Lung (tissue), 12 donors: Measurements from ENCODE around the gene ZFR. TPM values are rescaled to one million over a fixed set of nuclear protein-coding genes. Genes with fewer than 3 reads are reported as not detected.
A peak's percentile ranks its signal among the peaks of the same experiment; 100 is the strongest.

Experiments
- ATAC-seq: fragments of 200-7000 bp; cut with Tn5 transposase; one replicate; pipeline ENCODE4 v1.9.1; 2020; ENCODE audit warnings: moderate number of reproducible peaks; ENCODE audit not compliant: insufficient read depth, low FRiP score
- DNase-seq, 3 donors: peaks; one replicate each; pipeline ENCODE4 v3.0.0-alpha.2; 2013 to 2017
- H3K27ac ChIP-seq, 2 donors: one replicate each; pipeline ENCODE4 v1.5.1; 2013; ENCODE audit warnings: mild to moderate bottlenecking in 2 of 2, moderate library complexity in 2 of 2, control low read depth in 1 of 2, inconsistent platforms in 1 of 2, low read depth in 1 of 2, low read length in 1 of 2
- H3K27me3 ChIP-seq, 3 donors: one replicate each; pipeline ENCODE4 v1.5.1; 2013; ENCODE audit warnings: low read length in 2 of 3; ENCODE audit not compliant: control insufficient read depth in 3 of 3, insufficient read depth in 3 of 3
- H3K36me3 ChIP-seq, 4 donors: one replicate each; pipeline ENCODE4 v1.5.1; 2013; ENCODE audit warnings: low read length in 4 of 4, mild to moderate bottlenecking in 1 of 4, moderate library complexity in 1 of 4; ENCODE audit not compliant: control insufficient read depth in 4 of 4, insufficient read depth in 4 of 4
- H3K4me1 ChIP-seq, 5 donors: one replicate each; pipeline ENCODE4 v1.5.1; 2013; ENCODE audit warnings: low read length in 5 of 5, mild to moderate bottlenecking in 2 of 5, moderate library complexity in 1 of 5; ENCODE audit not compliant: control insufficient read depth in 5 of 5, insufficient read depth in 5 of 5
- H3K4me3 ChIP-seq: one replicate; pipeline ENCODE4 v1.5.1; 2013; ENCODE audit warnings: mild to moderate bottlenecking, control low read depth, moderate library complexity
- H3K9ac ChIP-seq, 2 donors: one replicate each; pipeline ENCODE4 v1.5.1; 2013; ENCODE audit warnings: low read length in 2 of 2, control low read depth in 1 of 2; ENCODE audit not compliant: insufficient read depth in 1 of 2
- H3K9me3 ChIP-seq, 4 donors: one replicate each; pipeline ENCODE4 v1.5.1; 2013; ENCODE audit warnings: low read length in 3 of 4, mild to moderate bottlenecking in 1 of 4, moderate library complexity in 1 of 4; ENCODE audit not compliant: control insufficient read depth in 4 of 4, insufficient read depth in 3 of 4
- WGBS, 2 donors: extraction: QIAGEN DNeasy Blood & Tissue Kit; methylation state at CpG; one replicate each; pipeline ENCODE4 v1.1.7; 2013; 5-methylcytosine and 5-hydroxymethylcytosine counted together
- polyA plus RNA-seq, 2 donors: library from polyadenylated mRNA; stranded (reverse); fragments of 200-250 nt; gene quantifications; one replicate each; pipeline ENCODE4 v1.2.1, GENCODE V29; 2013
- total RNA-seq, 2 donors: library from RNA; depleted of rRNA in 1 of 2; stranded (reverse); fragments of >200 nt in 1 of 2; gene quantifications; one replicate each; pipeline ENCODE4 v1.2.1, GENCODE V29; 2014 to 2021
- TF ChIP-seq, protein P1 (sequence below): IDR thresholded peaks from 2 replicates; pipeline ENCODE4 v1.5.1; 2012; ENCODE audit warnings: mild to moderate bottlenecking; ENCODE audit errors: control extremely low read depth, extremely low read depth
- donor health status: control.
- donor health status: control.
- donor health status: Bipolar disorder and iron deficiency.
- donor health status: healthy.
- donor health status: DM: yes; HTN: yes; CAD: no.

The ZFR gene
- total and polyA plus RNA-seq, 4 donors = 23.0 to 91.8 (median 37.9) TPM

GRCh38 chr5:32439086-32439642 lies 5.4 kb downstream of the ZFR start:
- no peak overlapping the region for H3K9ac ChIP-seq
- no peaks in the 10 kb centered on the region for H3K36me3 ChIP-seq
- no peaks in the 10 kb centered on the region for H3K9me3 ChIP-seq
- peak in 2 of 3 donors; percentile 13 to 31 for DNase-seq
- TF ChIP-seq, protein P1, sequence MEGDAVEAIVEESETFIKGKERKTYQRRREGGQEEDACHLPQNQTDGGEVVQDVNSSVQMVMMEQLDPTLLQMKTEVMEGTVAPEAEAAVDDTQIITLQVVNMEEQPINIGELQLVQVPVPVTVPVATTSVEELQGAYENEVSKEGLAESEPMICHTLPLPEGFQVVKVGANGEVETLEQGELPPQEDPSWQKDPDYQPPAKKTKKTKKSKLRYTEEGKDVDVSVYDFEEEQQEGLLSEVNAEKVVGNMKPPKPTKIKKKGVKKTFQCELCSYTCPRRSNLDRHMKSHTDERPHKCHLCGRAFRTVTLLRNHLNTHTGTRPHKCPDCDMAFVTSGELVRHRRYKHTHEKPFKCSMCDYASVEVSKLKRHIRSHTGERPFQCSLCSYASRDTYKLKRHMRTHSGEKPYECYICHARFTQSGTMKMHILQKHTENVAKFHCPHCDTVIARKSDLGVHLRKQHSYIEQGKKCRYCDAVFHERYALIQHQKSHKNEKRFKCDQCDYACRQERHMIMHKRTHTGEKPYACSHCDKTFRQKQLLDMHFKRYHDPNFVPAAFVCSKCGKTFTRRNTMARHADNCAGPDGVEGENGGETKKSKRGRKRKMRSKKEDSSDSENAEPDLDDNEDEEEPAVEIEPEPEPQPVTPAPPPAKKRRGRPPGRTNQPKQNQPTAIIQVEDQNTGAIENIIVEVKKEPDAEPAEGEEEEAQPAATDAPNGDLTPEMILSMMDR = no peak
- 76 to 80% methylated on average over 3 of the region's 3 CpGs for WGBS, 2 donors
- H3K4me1 ChIP-seq = peaks cover 4 to 20% (median 13%) of the 10 kb centered on the region in 5 donors
- no peak for ATAC-seq
- H3K27ac ChIP-seq = no peak overlapping the region
- H3K27me3 ChIP-seq = no peaks in the 10 kb centered on the region
- H3K4me3 ChIP-seq = no peak overlapping the region

DNA sequence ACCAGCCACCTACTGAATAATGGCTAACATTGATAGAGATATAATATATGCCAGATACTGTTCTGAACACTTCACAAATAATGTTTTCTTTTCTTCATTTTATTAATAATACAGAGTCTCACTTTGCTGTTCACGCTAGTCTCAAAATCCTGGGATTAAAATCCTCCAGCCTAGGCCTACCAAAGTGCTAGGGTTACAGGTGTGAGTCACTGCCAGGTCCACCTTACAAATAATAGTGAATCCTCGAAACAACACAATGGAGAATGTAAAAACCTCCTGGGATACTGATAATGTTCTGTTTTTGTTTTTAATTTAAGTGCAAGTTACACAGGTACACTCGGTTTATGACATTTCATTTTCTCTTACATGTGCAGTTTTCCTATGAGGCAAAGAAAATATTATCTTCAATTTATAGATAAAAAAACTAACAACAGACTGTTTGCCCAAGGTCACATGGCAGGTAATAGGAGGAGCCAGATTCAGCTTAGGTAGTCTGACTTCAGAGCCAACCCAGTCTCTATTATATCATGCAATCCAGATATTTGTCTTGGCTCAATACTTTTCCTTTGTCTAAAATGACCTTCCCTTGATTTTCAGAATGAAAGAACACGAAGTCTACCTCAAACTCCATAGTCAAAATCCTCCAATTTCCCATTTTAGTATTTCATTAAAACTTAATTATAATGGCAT lies 7.8 kb downstream of the ZFR start:
- H3K27ac ChIP-seq = no peak overlapping the region
- TF ChIP-seq, protein P1 = no peak
- H3K27me3 ChIP-seq = no peaks in the 10 kb centered on the region
- peaks cover 0 to 2% (median 0%) of the 10 kb centered on the region in 4 donors for H3K36me3 ChIP-seq
- H3K9ac ChIP-seq = no peak overlapping the region
- no peak for DNase-seq
- no peak for ATAC-seq
- H3K4me1 ChIP-seq = peaks cover 0 to 9% (median 5%) of the 10 kb centered on the region in 5 donors
- no peak overlapping the region for H3K4me3 ChIP-seq
- no peaks in the 10 kb centered on the region for H3K9me3 ChIP-seq
- WGBS, 2 donors = 92 to 98% methylated on average over 4 of the region's 4 CpGs

DNA sequence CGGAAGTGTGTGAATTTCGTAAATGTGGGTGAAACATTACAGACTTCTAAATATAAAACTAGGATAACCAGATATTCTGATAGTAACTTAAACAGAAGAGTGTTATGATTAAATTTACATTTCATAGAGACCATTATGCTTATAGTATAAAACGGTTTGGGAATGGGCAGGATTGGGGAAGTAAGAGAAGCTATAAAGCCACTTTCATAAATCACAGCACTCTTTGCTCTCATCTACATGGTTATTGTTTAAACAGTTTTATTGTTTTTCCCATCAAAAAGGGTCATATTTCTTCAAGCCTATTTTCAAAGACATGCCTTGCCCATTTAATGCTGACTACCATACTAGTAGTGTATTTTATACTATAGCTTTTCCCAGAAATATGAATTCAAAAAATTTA lies 9.2 kb downstream of the ZFR start:
- DNase-seq (no peak), ATAC-seq (no peak)
- 73 to 81% methylated on average over 3 of the region's 3 CpGs for WGBS, 2 donors
- no peaks in the 10 kb centered on the region for H3K9me3 ChIP-seq
- H3K9ac ChIP-seq = no peak overlapping the region
- TF ChIP-seq, protein P1 = no peak
- peaks cover 0 to 9% (median 3%) of the 10 kb centered on the region in 5 donors for H3K4me1 ChIP-seq
- H3K27ac ChIP-seq = no peak overlapping the region
- H3K36me3 ChIP-seq = peaks cover 0 to 2% (median 0%) of the 10 kb centered on the region in 4 donors
- no peaks in the 10 kb centered on the region for H3K27me3 ChIP-seq
- H3K4me3 ChIP-seq = no peak overlapping the region
